ENCODE data around the gene FBXW8.

GRCh38 chr12:117035287-117035686 lies 124.5 kb downstream of the FBXW8 start:
- TF ChIP-seq, protein P1, sequence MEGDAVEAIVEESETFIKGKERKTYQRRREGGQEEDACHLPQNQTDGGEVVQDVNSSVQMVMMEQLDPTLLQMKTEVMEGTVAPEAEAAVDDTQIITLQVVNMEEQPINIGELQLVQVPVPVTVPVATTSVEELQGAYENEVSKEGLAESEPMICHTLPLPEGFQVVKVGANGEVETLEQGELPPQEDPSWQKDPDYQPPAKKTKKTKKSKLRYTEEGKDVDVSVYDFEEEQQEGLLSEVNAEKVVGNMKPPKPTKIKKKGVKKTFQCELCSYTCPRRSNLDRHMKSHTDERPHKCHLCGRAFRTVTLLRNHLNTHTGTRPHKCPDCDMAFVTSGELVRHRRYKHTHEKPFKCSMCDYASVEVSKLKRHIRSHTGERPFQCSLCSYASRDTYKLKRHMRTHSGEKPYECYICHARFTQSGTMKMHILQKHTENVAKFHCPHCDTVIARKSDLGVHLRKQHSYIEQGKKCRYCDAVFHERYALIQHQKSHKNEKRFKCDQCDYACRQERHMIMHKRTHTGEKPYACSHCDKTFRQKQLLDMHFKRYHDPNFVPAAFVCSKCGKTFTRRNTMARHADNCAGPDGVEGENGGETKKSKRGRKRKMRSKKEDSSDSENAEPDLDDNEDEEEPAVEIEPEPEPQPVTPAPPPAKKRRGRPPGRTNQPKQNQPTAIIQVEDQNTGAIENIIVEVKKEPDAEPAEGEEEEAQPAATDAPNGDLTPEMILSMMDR (IDR thresholded peaks at IDR 0.05 in 4 of 5, conservative IDR thresholded peaks at IDR 0.05 in 1 of 5), result no peak
- no peak for TF ChIP-seq POLR2A (IDR thresholded peaks at IDR 0.05)
